GM18526 (cell line): Measurements from ENCODE around the gene P2RY2.

Experiments
- POLR2A ChIP-seq: IDR thresholded peaks from 3 replicates; pipeline ENCODE4 v1.6.1; 2011; ENCODE audit not compliant: insufficient read length; ENCODE audit errors: extremely low read depth

The P2RY2 gene

GRCh38 chr11:73239111-73239521 is 21.0 kb downstream of the P2RY2 start:
- TF ChIP-seq POLR2A, result no peak

- TF ChIP-seq POLR2A, result no peak
These were observed 21.6 kb downstream of the P2RY2 start for GRCh38 chr11:73239571-73240189.

GRCh38 chr11:73240190-73240781 is 22.2 kb downstream of the P2RY2 start:
- no peak for TF ChIP-seq POLR2A

- no peak for TF ChIP-seq POLR2A
These were observed 23.2 kb downstream of the P2RY2 start for GRCh38 chr11:73241300-73241699.

- no peak for TF ChIP-seq POLR2A
These were observed 24.4 kb downstream of the P2RY2 start for GRCh38 chr11:73242251-73243092.

- TF ChIP-seq POLR2A, result no peak
These were observed 25.0 kb downstream of the P2RY2 start for GRCh38 chr11:73243093-73243485.

- TF ChIP-seq POLR2A, result no peak
These were observed 26.6 kb downstream of the P2RY2 start for GRCh38 chr11:73244589-73245240.

- TF ChIP-seq POLR2A, result no peak
These were observed 27.4 kb downstream of the P2RY2 start for GRCh38 chr11:73245461-73245860.

GRCh38 chr11:73246303-73246702 is 28.2 kb downstream of the P2RY2 start:
- no peak for TF ChIP-seq POLR2A

GRCh38 chr11:73248526-73249185 is 30.6 kb downstream of the P2RY2 start:
- TF ChIP-seq POLR2A, result no peak

GRCh38 chr11:73249304-73249703 is 31.2 kb downstream of the P2RY2 start:
- no peak for TF ChIP-seq POLR2A

GRCh38 chr11:73249853-73250783 is 32.0 kb downstream of the P2RY2 start:
- TF ChIP-seq POLR2A, result no peak

GRCh38 chr11:73252577-73253191 is 34.6 kb downstream of the P2RY2 start:
- TF ChIP-seq POLR2A, result no peak
